ENCODE results near the gene SERPINE1. TPM values are rescaled to one million over a fixed set of nuclear protein-coding genes. Genes with fewer than 3 reads are reported as not detected.

SERPINE1 gene
- total and polyA plus RNA-seq, 2 of the 8 experiments (the other 6 are each of a cell fraction or from before 2014, with no cell fraction given), result 3.7 to 5.6 TPM

DNA sequence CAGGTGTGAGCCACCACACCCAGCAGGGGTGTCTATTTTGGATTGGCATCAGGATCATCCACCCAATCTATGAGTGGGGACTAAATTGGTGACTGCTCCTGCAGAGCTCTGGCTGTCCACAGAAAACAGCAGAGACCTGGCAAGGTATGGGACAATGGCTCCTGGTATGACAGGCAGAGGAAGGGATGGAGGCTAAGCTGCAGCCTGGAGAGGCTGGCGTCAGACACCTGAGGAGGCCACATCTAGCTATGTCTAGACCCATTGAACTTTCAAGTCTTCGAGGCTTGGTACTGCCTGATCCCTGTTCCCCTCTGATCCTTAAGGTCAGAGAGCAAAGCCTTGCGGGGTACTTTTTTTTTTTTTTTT is 3.2 kb upstream of the SERPINE1 start (continued):
- no peak for TF ChIP-seq KDM4A (IDR thresholded peaks at IDR 0.05; ENCODE audit: low read depth, low read length, severe bottlenecking)
- TF ChIP-seq RAD21 (IDR thresholded peaks at IDR 0.05 in 1 of 2, conservative IDR thresholded peaks at IDR 0.05 in 1 of 2; ENCODE audit: low read depth in 2 of 2, low read length in 2 of 2), result no peak
- TF ChIP-seq SP2 (IDR thresholded peaks at IDR 0.05; ENCODE audit: low read length), result no peak
- TF ChIP-seq, protein P1, sequence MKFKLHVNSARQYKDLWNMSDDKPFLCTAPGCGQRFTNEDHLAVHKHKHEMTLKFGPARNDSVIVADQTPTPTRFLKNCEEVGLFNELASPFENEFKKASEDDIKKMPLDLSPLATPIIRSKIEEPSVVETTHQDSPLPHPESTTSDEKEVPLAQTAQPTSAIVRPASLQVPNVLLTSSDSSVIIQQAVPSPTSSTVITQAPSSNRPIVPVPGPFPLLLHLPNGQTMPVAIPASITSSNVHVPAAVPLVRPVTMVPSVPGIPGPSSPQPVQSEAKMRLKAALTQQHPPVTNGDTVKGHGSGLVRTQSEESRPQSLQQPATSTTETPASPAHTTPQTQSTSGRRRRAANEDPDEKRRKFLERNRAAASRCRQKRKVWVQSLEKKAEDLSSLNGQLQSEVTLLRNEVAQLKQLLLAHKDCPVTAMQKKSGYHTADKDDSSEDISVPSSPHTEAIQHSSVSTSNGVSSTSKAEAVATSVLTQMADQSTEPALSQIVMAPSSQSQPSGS (IDR thresholded peaks at IDR 0.05; ENCODE audit: low read length), result no peak
- TF ChIP-seq TCF12 (IDR thresholded peaks at IDR 0.05; ENCODE audit: low read depth, low read length), result no peak
- no peak for TF ChIP-seq SAP30 (IDR thresholded peaks at IDR 0.05; ENCODE audit: insufficient read depth, insufficient replicate concordance, low read length)
- no peak for TF ChIP-seq ASH2L (IDR thresholded peaks at IDR 0.05; ENCODE audit: low read length)

All from H1 (cell line).